ENCODE measurements around the gene SH2D6.

Gene SH2D6

GRCh38 chr2:85449214-85449588 lies 30.7 kb downstream of the SH2D6 start:
- DNase-seq (ENCODE audit: insufficient read length, low spot score) (no peak), FAIRE-seq (no peak)
- TF ChIP-seq CTCF (IDR thresholded peaks at IDR 0.05; ENCODE audit: insufficient read depth, missing control alignments): no peak

GRCh38 chr2:85452237-85452636 lies 33.7 kb downstream of the SH2D6 start:
- TF ChIP-seq CTCF (IDR thresholded peaks at IDR 0.05; ENCODE audit: insufficient read depth, missing control alignments): no peak
- FAIRE-seq: no peak
- no peak for DNase-seq (ENCODE audit: insufficient read length, low spot score)

- no peak for TF ChIP-seq CTCF (IDR thresholded peaks at IDR 0.05; ENCODE audit: insufficient read depth, missing control alignments)
- DNase-seq (ENCODE audit: insufficient read length, low spot score) (no peak), FAIRE-seq (no peak)
Observed at GRCh38 chr2:85453571-85453970, 35.1 kb downstream of the SH2D6 start.

- FAIRE-seq (no peak), DNase-seq (ENCODE audit: insufficient read length, low spot score) (no peak)
- TF ChIP-seq CTCF (IDR thresholded peaks at IDR 0.05; ENCODE audit: insufficient read depth, missing control alignments): no peak
Observed at GRCh38 chr2:85455552-85456090, 37.1 kb downstream of the SH2D6 start.

- no peak for TF ChIP-seq CTCF (IDR thresholded peaks at IDR 0.05; ENCODE audit: insufficient read depth, missing control alignments)
- DNase-seq (ENCODE audit: insufficient read length, low spot score) (no peak), FAIRE-seq (no peak)
Observed at GRCh38 chr2:85457043-85457442, 38.5 kb downstream of the SH2D6 start.

GRCh38 chr2:85457877-85458316 lies 39.4 kb downstream of the SH2D6 start:
- no peak for DNase-seq (ENCODE audit: insufficient read length, low spot score)
- no peak for FAIRE-seq
- no peak for TF ChIP-seq CTCF (IDR thresholded peaks at IDR 0.05; ENCODE audit: insufficient read depth, missing control alignments)

- DNase-seq (ENCODE audit: insufficient read length, low spot score) (no peak), FAIRE-seq (no peak)
- TF ChIP-seq CTCF (IDR thresholded peaks at IDR 0.05; ENCODE audit: insufficient read depth, missing control alignments): no peak
Observed at GRCh38 chr2:85458601-85459563, 40.4 kb downstream of the SH2D6 start.
